Right lobe of liver (tissue), 6 donors: Measurements from ENCODE around the gene SYT2. TPM values are rescaled to one million over a fixed set of nuclear protein-coding genes. Genes with fewer than 3 reads are reported as not detected.
A peak's percentile ranks its signal among the peaks of the same experiment; 100 is the strongest.
"Not testable (repeated sequence)": the region's sequence is repeated elsewhere in the genome, so short reads cannot be mapped to it uniquely, and the experiment has no call there.

ENCODE experiments used
- ATAC-seq, 4 donors: fragments of 200-7000 bp; cut with Tn5 transposase; one replicate each; pipeline ENCODE4 v1.9.1; 2020; ENCODE audit warnings: mild to moderate bottlenecking in 4 of 4, moderate library complexity in 4 of 4
- DNase-seq, 3 donors: peaks; one replicate each; pipeline ENCODE4 v3.0.0-alpha.2; 2020
- H3K27ac ChIP-seq, 3 donors: fragments of 200-600 bp; one replicate each; pipeline ENCODE4 v1.8.0; 2022
- H3K27me3 ChIP-seq, 2 donors: fragments of 200-600 bp; one replicate each; pipeline ENCODE4 v1.8.0; 2022
- H3K36me3 ChIP-seq, 4 donors: fragments of 200-600 bp; sonication (generic) in 1 of 4; one replicate each; pipeline versions ENCODE4 v1.5.1 to v1.8.0; 2017 to 2022; ENCODE audit warnings: control low read depth in 1 of 4
- H3K4me1 ChIP-seq, 4 donors: fragments of 200-600 bp; sonication (generic) in 1 of 4; one replicate each; pipeline versions ENCODE4 v1.5.1 to v1.8.0; 2017 to 2022; ENCODE audit warnings: control low read depth in 1 of 4
- H3K4me3 ChIP-seq, 3 donors: fragments of 200-600 bp; one replicate each; pipeline ENCODE4 v1.8.0; 2022
- H3K9me3 ChIP-seq, 4 donors: fragments of 200-600 bp; sonication (generic) in 1 of 4; one replicate each; pipeline versions ENCODE4 v1.5.1 to v1.8.0; 2017 to 2022; ENCODE audit warnings: control low read depth in 1 of 4
- POLR2A ChIP-seq: fragments of 450-650 bp; IDR thresholded peaks from one replicate; pipeline ENCODE4 v1.6.1; 2017; ENCODE audit warnings: antibody characterized with exemption, mild to moderate bottlenecking
- WGBS: methylation state at CpG from one replicate; pipeline ENCODE4 v1.1.6; 2018; ENCODE audit warnings: low coverage, low lambda C conversion rate; ENCODE audit not compliant: insufficient coverage; ENCODE audit errors: missing lambda C conversion rate; 5-methylcytosine and 5-hydroxymethylcytosine counted together
- intact Hi-C, 2 donors: fragments of 100-400 bp; cut with DNase I; formaldehyde crosslinking; loops; one replicate each; pipeline versions ENCODE4 v1.11.2 to v1.14.1; 2022
- total RNA-seq, 6 experiments: library from RNA; depleted of rRNA in 2 of 6; stranded (reverse); fragments of >200 nt in 2 of 6; fragmentation: NEBNext Ultra II Directional in 3 of 6; extraction: Animal tissue kit (Norgen Biotek cat#: 25700) in 3 of 6; gene quantifications; one replicate each; pipeline versions ENCODE4 v1.1.0 to v1.2.4, GENCODE V29; 2016 to 2023
- TF ChIP-seq, protein P1 (sequence below), 4 donors: fragments of 200-600 bp in 3 of 4; fragments of 450-650 bp in 1 of 4; IDR thresholded peaks; one replicate each; pipeline versions ENCODE4 v1.5.1 to v1.8.0; 2016 to 2022; ENCODE audit warnings: antibody characterized with exemption in 4 of 4, mild to moderate bottlenecking in 2 of 4
- donor health status: DM: no; HTN: yes; CAD: no.
- donor health status: DM: no; HTN: no; CAD: no.
- donor health status: DM: no; HTN: no; CAD: no.
- donor health status: DM: no; HTN: yes; CAD: no.
- donor health status: DM: no; HTN: yes; CAD: no.

SYT2 gene
- total RNA-seq, 6 experiments from 2014 or later: not detected

DNA sequence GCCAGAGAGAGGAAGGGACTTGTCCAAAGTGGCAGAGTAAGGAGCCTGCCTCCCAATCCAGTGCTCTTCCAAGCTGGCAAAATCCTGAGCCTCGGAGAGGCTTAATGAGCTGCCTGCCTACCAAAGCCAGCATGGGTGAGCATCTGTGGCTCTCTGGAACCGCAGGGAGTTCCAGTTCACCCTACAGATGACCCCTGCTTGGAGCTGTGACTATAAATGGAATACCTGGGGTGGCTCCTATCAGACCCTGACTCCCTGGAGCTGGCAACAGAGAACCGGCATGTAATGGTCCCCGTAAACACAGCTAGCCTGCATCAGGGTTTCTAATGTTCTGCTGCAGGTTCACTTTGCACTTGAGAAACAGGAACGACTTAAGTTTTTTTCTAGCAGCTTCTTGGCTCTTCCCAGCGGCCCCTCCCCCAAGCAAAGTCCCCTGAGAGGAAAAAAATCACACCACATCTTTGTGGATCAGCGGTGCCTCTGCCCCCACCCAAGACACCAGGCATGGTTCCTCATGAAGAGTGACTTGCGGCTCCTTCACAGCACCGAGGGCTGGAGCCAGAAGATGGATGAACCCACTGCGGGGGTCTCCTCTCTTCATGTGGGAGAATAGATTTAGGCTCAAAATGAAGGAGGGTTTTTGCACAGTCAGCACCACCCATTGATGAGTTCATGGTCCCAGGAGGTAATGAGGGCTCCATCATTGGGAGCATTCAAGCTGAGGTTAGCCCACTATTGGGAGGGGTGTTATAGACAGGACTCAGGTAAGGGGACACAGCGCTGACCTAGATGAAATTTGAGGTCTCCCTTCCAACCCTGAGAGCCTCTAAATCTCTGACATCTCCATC is 79.0 kb downstream of the SYT2 start:
- H3K36me3 ChIP-seq: no peaks in the 10 kb centered on the region
- no peak overlapping the region for H3K4me3 ChIP-seq
- WGBS: 14% methylated on average over 4 of the region's 11 CpGs
- no peak for TF ChIP-seq POLR2A
- TF ChIP-seq, protein P1, sequence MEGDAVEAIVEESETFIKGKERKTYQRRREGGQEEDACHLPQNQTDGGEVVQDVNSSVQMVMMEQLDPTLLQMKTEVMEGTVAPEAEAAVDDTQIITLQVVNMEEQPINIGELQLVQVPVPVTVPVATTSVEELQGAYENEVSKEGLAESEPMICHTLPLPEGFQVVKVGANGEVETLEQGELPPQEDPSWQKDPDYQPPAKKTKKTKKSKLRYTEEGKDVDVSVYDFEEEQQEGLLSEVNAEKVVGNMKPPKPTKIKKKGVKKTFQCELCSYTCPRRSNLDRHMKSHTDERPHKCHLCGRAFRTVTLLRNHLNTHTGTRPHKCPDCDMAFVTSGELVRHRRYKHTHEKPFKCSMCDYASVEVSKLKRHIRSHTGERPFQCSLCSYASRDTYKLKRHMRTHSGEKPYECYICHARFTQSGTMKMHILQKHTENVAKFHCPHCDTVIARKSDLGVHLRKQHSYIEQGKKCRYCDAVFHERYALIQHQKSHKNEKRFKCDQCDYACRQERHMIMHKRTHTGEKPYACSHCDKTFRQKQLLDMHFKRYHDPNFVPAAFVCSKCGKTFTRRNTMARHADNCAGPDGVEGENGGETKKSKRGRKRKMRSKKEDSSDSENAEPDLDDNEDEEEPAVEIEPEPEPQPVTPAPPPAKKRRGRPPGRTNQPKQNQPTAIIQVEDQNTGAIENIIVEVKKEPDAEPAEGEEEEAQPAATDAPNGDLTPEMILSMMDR (IDR thresholded peaks at IDR 0.05): no peak
- DNase-seq: peak in 1 of 3 donors; percentile 20
- no peaks in the 10 kb centered on the region for H3K4me1 ChIP-seq
- no peak overlapping the region for H3K27ac ChIP-seq
- no peaks in the 10 kb centered on the region for H3K9me3 ChIP-seq
- intact Hi-C loops: no loop called here
- ATAC-seq: no peak
- H3K27me3 ChIP-seq: no peaks in the 10 kb centered on the region

GRCh38 chr1:202630541-202630940 is 79.7 kb downstream of the SYT2 start:
- TF ChIP-seq, protein P1 (IDR thresholded peaks at IDR 0.05): no peak
- TF ChIP-seq POLR2A: no peak
- intact Hi-C loops: no loop called here
- H3K4me3 ChIP-seq: no peak overlapping the region
- H3K27ac ChIP-seq: no peak overlapping the region
- WGBS: no CpG with 5 or more reads among the region's 6 CpGs
- ATAC-seq (no peak), DNase-seq (no peak)
- H3K36me3 ChIP-seq: no peaks in the 10 kb centered on the region
- no peaks in the 10 kb centered on the region for H3K27me3 ChIP-seq
- H3K9me3 ChIP-seq: no peaks in the 10 kb centered on the region
- no peaks in the 10 kb centered on the region for H3K4me1 ChIP-seq

- ATAC-seq, H3K27me3 ChIP-seq, intact Hi-C loops, H3K27ac ChIP-seq, H3K4me1 ChIP-seq, H3K9me3 ChIP-seq, DNase-seq, H3K36me3 ChIP-seq, H3K4me3 ChIP-seq: not testable (repeated sequence)
- 47% methylated on average over 5 of the region's 6 CpGs for WGBS
These were observed 80.2 kb downstream of the SYT2 start for GRCh38 chr1:202630096-202630495.

- H3K27ac ChIP-seq, H3K27me3 ChIP-seq, H3K4me1 ChIP-seq, H3K4me3 ChIP-seq, H3K9me3 ChIP-seq, intact Hi-C loops, H3K36me3 ChIP-seq: not testable (repeated sequence)
- whole genome bisulfite sequencing: 53% methylated on average over 2 of the region's 2 CpGs
- DNase-seq (peak in 1 of 3 donors; percentile 21), ATAC-seq (peak in 3 of 4 donors; percentile 28 to 43 (median 30))
These were observed 80.9 kb downstream of the SYT2 start for GRCh38 chr1:202629257-202629811.

DNA sequence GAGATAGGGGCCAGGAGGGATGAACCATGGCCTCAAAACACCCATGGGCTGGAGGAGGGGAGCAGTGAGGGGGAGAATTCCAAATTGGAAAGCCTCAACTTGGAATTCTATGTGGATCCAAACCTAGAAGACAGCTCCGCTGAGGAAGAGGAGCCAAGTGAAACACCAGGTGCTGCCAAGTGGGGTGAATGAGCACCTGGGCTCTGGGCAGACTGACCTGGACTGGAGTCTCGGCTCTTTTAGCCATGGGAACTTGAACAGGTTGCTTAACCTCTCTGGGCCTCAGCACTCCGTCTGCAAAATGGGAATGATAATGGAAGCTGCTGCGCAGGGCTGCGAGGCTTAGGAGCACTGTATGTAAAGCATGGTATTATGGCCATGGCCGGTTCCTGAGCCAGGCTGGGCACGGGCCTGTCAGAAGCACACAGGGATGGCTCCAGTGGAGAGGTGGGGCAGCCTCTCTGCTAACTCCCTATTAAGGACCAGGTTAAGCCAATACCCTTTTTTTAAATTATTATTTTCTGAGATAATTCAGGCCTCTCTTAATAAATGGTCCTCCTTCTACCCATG is 81.5 kb downstream of the SYT2 start:
- Histone ChIP-seq H3K27ac (no peak overlapping the region), H3K36me3 (no peaks in the 10 kb centered on the region), H3K27me3 (no peaks in the 10 kb centered on the region), H3K4me1 (no peaks in the 10 kb centered on the region), H3K4me3 (no peak overlapping the region), H3K9me3 (no peaks in the 10 kb centered on the region)
- ATAC-seq (no peak), DNase-seq (no peak)
- intact Hi-C loops: no loop called here
- 81% methylated on average over 2 of the region's 7 CpGs for WGBS
- TF ChIP-seq, protein P1 (IDR thresholded peaks at IDR 0.05): no peak
- TF ChIP-seq POLR2A: no peak
